Sigmoid colon (tissue), 7 donors: ENCODE results near the gene WDFY4. TPM values are rescaled to one million over a fixed set of nuclear protein-coding genes. Genes with fewer than 3 reads are reported as not detected.

ENCODE experiments used
- DNase-seq: peaks from one replicate; pipeline ENCODE4 v3.0.0-alpha.2; 2019
- H3K27ac ChIP-seq, 4 donors: fragments of 200-600 bp; sonication (generic); one replicate each; pipeline ENCODE4 v1.5.1; 2016 to 2019; ENCODE audit warnings: mild to moderate bottlenecking in 1 of 4
- H3K27me3 ChIP-seq, 3 donors: fragments of 200-600 bp; sonication (generic); one replicate each; pipeline ENCODE4 v1.5.1; 2019; ENCODE audit warnings: mild to moderate bottlenecking in 1 of 3
- H3K36me3 ChIP-seq, 4 donors: fragments of 200-600 bp; sonication (generic); one replicate each; pipeline ENCODE4 v1.5.1; 2016 to 2019
- H3K4me1 ChIP-seq, 4 donors: fragments of 200-600 bp; sonication (generic); one replicate each; pipeline ENCODE4 v1.5.1; 2017 to 2019
- H3K4me3 ChIP-seq, 4 donors: fragments of 200-600 bp; sonication (generic); one replicate each; pipeline ENCODE4 v1.5.1; 2017 to 2019; ENCODE audit warnings: mild to moderate bottlenecking in 2 of 4, moderate library complexity in 1 of 4
- H3K9me3 ChIP-seq, 4 donors: fragments of 200-600 bp in 3 of 4; sonication (generic) in 3 of 4; one replicate each; pipeline versions ENCODE4 v1.5.1 to v1.6.1; 2013 to 2019
- CTCF ChIP-seq, 4 experiments: fragments of 450-650 bp in 3 of 4; fragments of 200-600 bp in 1 of 4; IDR thresholded peaks; one replicate each; pipeline ENCODE4 v1.5.1; 2016 to 2019; ENCODE audit warnings: antibody characterized with exemption in 4 of 4, mild to moderate bottlenecking in 3 of 4, moderate library complexity in 2 of 4
- EP300 ChIP-seq, 4 donors: sonication (generic); formaldehyde crosslinking; IDR thresholded peaks; one replicate each; pipeline ENCODE4 v1.6.1; 2017; ENCODE audit warnings: antibody characterized with exemption in 4 of 4
- POLR2A ChIP-seq, 2 donors: fragments of 450-650 bp; IDR thresholded peaks; one replicate each; pipeline ENCODE4 v1.6.1; 2016; ENCODE audit warnings: antibody characterized with exemption in 2 of 2, mild to moderate bottlenecking in 2 of 2, moderate library complexity in 2 of 2
- POLR2AphosphoS5 ChIP-seq, 4 donors: sonication (generic); formaldehyde crosslinking; IDR thresholded peaks; one replicate each; pipeline ENCODE4 v1.6.1; 2017; ENCODE audit warnings: antibody characterized with exemption in 4 of 4
- WGBS, 2 donors: extraction: QIAGEN DNeasy Blood & Tissue Kit; methylation state at CpG; one replicate each; pipeline ENCODE4 v1.1.7; 2013; 5-methylcytosine and 5-hydroxymethylcytosine counted together
- intact Hi-C: fragments of 100-400 bp; cut with DNase I; formaldehyde crosslinking; loops from one replicate; pipeline ENCODE4 v1.15.1; 2023
- polyA plus RNA-seq, 3 donors: library from polyadenylated mRNA; stranded (reverse); fragments of 200-250 nt; gene quantifications; one replicate each; pipeline ENCODE4 v1.2.3, GENCODE V29; 2013
- total RNA-seq, 4 donors: library from RNA; depleted of rRNA; stranded (reverse); fragments of >200 nt; gene quantifications; one replicate each; pipeline ENCODE4 v1.1.0, GENCODE V29; 2016
- donor health status: healthy with polysubstance abuse.
- donor health status: Bipolar disorder and iron deficiency.
- donor health status: healthy.

Gene WDFY4
- total and polyA plus RNA-seq, 7 donors: 0.60 to 18.6 (median 2.5) TPM

DNA sequence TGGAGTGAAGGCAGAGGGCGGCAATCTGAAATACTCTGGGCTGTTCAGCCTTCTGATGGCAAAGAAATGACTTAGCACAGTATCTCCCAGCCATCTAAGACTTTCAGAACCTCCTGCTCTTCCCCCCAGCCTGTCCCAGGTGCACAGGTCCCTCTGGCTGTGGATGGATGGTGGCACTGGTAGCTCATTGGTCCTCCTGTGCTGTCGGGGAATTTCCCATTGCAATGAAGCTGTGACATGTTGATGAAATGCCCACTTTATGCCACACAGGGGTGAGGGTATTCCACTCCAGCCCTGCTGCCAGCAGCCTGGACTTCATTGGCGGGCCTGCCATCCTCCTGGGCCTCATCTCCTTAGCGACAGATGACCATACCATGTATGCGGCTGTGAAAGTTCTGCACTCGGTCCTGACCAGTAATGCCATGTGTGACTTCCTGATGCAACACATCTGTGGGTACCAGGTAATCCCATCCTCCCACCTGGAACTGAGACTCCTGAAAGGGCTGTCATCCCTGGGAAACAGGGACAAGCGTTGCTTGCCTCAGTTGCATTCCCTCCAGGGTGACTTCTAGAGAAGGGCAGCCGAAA is 105.9 kb downstream of the WDFY4 start:
- Histone ChIP-seq H3K27ac (no peak overlapping the region), H3K4me3 (no peak overlapping the region), H3K9me3 (no peaks in the 10 kb centered on the region), H3K36me3 (no peaks in the 10 kb centered on the region), H3K27me3 (no peaks in the 10 kb centered on the region), H3K4me1 (peaks cover 0 to 17% (median 11%) of the 10 kb centered on the region in 4 donors)
- WGBS, 2 donors: 80 to 84% methylated on average over 8 of the region's 8 CpGs
- intact Hi-C loops: no loop called here
- DNase-seq: no peak
- TF ChIP-seq EP300 (IDR thresholded peaks at IDR 0.05) (no peak), POLR2AphosphoS5 (IDR thresholded peaks at IDR 0.05) (no peak), POLR2A (IDR thresholded peaks at IDR 0.05) (no peak), CTCF (IDR thresholded peaks at IDR 0.05) (no peak)

DNA sequence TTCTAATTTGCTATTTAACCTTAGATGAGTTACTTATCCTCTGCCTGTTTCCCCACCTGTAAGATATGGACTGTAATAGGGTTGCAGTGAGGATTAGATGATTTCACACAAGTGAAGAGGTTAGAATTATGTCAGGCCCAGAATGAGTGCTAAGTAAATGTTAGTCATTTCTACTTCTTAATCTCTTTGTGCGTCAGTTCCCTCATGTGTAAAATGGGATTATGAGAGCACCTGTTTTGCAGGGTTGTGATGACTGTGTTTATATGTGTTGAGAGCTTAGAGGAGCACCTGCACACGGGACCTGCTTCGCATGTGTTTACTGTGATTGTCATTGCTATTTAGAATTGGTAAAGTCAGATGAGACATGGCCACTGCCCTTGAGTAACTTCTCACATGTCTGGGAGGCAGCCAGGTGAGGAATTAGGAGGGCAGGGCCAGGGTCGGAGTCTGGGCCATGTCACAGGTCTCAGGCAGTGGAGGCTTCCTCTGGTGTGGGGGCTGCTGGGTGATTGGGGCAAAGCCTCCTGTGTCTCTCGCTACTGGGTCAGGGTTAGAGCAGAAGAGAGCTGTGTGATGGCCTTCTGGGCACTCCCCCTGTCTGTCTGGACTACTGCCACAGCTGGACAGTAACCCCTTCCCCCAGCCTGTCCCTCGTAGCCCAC is 106.7 kb downstream of the WDFY4 start:
- TF ChIP-seq POLR2A (IDR thresholded peaks at IDR 0.05) (no peak), EP300 (IDR thresholded peaks at IDR 0.05) (no peak), POLR2AphosphoS5 (IDR thresholded peaks at IDR 0.05) (no peak), CTCF (IDR thresholded peaks at IDR 0.05) (no peak)

DNA sequence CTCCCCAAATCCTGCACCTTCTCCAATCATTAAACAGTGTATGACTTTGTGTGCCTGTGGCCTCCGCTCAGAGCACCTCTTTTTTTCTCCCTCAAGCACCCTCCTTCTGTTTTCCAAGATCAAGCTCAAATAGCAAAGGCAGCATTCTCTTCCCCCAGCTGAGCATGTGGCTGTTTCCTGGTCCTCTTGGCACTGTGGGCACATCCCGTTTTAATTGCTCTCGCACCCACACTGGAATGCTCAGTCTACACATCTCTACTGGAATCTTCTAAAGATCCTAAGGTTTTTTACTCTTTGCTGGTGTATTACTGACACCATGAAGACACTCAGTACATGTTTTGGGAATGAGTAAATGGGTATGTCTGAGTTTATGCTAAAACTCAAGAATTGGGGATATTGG is 107.4 kb downstream of the WDFY4 start:
- TF ChIP-seq EP300 (IDR thresholded peaks at IDR 0.05): no peak
- no peak for TF ChIP-seq POLR2AphosphoS5 (IDR thresholded peaks at IDR 0.05)
- TF ChIP-seq POLR2A (IDR thresholded peaks at IDR 0.05): no peak
- no peak for TF ChIP-seq CTCF (IDR thresholded peaks at IDR 0.05)
- no peaks in the 10 kb centered on the region for H3K9me3 ChIP-seq
- H3K4me3 ChIP-seq: no peak overlapping the region
- WGBS, 2 donors: 55 to 77% methylated on average over 3 of the region's 3 CpGs
- H3K4me1 ChIP-seq: peaks cover 0 to 17% (median 11%) of the 10 kb centered on the region in 4 donors
- H3K36me3 ChIP-seq: no peaks in the 10 kb centered on the region
- H3K27ac ChIP-seq: peak overlapping the region in 1 of 4 donors; percentile 14
- DNase-seq: no peak
- no peaks in the 10 kb centered on the region for H3K27me3 ChIP-seq
- intact Hi-C loops: no loop called here

More for the DNA sequence above, 106.7 kb downstream of the WDFY4 start:
- Histone ChIP-seq H3K27me3 (no peaks in the 10 kb centered on the region), H3K9me3 (no peaks in the 10 kb centered on the region), H3K36me3 (no peaks in the 10 kb centered on the region), H3K4me1 (peaks cover 0 to 17% (median 11%) of the 10 kb centered on the region in 4 donors), H3K4me3 (no peak overlapping the region), H3K27ac (no peak overlapping the region)
- no peak for DNase-seq
- WGBS, 2 donors: 55 to 78% methylated on average over 6 of the region's 6 CpGs
- intact Hi-C loops: no loop called here

- H3K9me3 ChIP-seq: no peaks in the 10 kb centered on the region
- H3K27ac ChIP-seq: peak overlapping the region in 1 of 4 donors; percentile 14
- no peak overlapping the region for H3K4me3 ChIP-seq
- TF ChIP-seq CTCF (IDR thresholded peaks at IDR 0.05) (no peak), POLR2A (IDR thresholded peaks at IDR 0.05) (no peak), POLR2AphosphoS5 (IDR thresholded peaks at IDR 0.05) (no peak), EP300 (IDR thresholded peaks at IDR 0.05) (no peak)
- WGBS, 2 donors: 77 to 83% methylated on average over 4 of the region's 4 CpGs
- no peaks in the 10 kb centered on the region for H3K36me3 ChIP-seq
- intact Hi-C loops: no loop called here
- peaks cover 0 to 17% (median 11%) of the 10 kb centered on the region in 4 donors for H3K4me1 ChIP-seq
- no peaks in the 10 kb centered on the region for H3K27me3 ChIP-seq
- no peak for DNase-seq
Observed at GRCh38 chr10:48792687-48793096, 108.0 kb downstream of the WDFY4 start.
